ENCODE measurements around the gene PRKCB. TPM values are rescaled to one million over a fixed set of nuclear protein-coding genes. Genes with fewer than 3 reads are reported as not detected.
"Not testable (repeated sequence)": the region's sequence is repeated elsewhere in the genome, so short reads cannot be mapped to it uniquely, and the experiment has no call there.

The PRKCB gene
- total RNA-seq, 1 donor from 2014 or later: not detected

DNA sequence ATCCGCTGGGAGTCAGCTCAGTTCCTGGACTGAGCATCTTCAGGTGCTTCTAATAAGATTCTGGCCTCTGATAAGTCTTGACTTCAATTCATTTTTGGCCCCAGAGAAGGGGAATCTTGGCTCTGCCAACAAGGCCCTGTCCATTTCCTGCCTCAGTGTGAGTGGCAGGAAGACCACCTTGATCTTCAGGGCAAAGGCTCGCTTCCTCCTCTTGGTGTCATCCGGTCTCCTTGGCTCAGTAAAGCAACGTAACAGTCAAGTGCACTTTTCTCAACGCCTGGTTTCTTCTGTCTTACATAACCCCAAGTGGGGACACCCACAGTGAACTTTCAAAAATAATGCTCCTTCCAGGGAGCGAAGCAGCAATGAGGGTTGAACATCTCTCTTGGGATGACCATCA is 169.8 kb downstream of the PRKCB start:
- DNase-seq (ENCODE audit: low read depth, low spot score): no peak

DNA sequence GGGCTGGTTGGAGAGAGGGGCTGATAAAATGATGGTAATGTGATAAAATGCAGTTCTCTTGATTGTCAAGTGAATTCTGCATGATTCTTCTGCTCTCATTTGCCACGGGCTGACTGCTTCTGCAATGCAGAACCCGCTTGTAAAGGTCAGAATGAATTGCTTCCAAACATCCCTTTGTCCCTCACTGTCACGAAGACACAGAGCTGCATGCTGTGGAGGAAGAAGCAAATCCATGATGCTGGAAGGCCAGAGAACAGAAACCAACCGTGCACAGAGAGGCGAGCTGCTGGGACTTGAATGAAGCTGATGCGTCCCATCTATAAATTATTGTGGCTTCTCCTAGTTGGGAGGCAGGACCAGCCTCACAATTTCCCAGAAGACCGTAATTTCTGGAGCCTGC is 171.6 kb downstream of the PRKCB start:
- no peak for DNase-seq (ENCODE audit: low read depth, low spot score)

DNA sequence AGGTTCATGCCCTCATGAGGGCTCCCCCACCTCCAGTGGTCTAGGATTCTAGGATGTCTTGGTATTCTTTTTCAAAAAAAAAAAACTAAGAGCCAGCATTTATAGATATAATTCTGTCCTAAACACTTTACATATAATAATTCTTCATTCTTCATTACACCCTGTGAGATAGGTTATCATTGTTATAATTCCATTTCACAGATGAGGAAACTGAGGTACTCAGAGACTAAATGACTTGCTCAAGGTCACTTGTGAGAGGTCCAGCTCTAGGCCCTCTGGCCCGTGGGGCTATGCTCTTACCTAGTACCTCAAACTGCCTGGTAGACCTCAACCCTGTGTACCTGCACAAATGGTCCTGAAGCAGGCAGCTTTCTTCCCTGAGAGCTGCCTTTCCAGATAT is 172.2 kb downstream of the PRKCB start:
- no peak for DNase-seq (ENCODE audit: low read depth, low spot score)

DNA sequence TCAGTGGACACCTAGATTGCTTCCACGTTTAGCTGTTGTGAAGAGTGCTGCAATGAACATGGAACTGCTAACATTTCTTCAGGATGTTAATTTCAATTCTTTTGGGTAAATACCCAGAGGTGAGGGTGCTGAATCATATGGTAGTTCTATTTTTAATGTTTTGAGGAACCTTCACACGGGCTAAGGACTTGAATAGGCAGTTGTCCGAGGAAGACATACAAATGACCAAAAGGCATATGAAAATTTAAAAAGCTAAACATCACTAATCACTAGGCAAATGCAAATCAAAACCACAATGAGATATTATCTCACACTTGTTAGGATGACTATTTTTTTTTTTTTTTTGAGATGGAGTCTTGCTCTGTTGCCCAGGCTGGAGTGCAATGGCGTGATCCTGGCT is 173.3 kb downstream of the PRKCB start:
- DNase-seq (ENCODE audit: low read depth, low spot score): no peak

DNA sequence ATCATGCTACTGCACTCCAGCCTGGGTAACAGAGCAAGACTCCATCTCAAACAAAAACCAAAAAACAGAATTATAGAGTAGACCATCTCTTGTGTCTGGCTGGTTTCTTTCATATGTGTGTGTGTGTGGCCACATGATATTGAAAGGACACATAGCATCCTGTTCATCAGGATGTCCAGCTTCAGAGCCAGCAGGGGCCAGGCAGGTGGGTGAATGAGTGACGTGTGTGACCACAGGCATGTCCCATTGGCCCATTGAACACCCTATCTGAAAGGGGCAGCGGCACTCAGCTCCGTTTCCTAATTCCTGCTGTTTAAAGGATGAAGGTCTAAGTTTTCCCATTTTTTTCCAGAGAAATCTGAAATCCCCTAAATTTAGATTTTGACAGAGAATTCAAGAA is 174.2 kb downstream of the PRKCB start:
- no peak for DNase-seq (ENCODE audit: low read depth, low spot score)

DNA sequence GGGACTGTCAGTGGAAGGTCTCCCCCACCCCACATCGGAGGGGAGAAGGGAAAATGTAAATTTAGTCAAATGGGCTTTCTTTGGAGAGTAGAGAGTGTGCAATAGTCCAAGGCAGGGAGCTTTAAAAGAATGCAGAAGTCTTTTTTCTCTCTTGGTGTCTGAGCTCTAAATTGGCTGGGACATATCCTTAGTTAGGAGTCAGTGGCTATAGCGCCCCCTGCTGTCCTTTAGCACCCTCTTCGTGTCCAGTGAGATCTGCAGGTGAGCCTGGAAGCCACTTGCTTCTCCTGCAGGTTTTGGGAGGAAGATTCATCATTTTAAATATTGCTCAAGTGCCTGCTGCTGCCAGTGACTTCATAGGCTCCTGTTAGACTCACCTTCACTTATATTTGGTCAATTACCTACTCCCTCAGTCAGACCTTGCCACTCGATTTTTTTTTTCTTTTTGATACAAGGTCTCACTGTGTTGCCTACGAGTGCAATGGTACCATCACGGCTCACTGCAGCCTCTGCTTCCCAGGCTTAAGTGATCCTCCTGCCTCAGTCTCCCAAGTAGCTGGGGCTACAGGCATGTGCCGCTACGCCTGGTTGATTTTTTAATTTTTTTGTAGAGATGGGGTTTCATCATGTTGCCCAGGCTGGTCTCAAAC is 174.8 kb downstream of the PRKCB start:
- DNase-seq (ENCODE audit: low read depth, low spot score): peak; percentile 49

DNA sequence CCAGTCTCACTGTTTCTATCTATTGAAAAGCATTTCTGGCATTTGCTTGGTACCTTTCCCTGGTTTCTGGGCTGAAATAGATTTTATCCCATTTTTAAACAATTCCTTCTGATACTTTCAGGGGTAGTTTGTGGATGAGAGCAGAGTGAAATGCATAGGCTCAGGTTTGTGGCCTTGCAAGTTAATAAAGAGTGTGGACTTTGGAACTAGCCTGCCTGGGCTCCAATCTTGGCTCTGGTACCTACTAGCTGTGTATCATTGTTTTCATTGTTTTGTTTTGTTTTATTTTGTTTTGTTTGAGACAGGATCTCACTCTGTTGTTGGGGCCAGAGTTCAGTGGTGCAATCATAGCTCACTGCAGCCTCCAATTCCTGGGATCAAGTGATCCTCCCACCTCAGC is 175.5 kb downstream of the PRKCB start:
- DNase-seq (ENCODE audit: low read depth, low spot score): no peak

DNA sequence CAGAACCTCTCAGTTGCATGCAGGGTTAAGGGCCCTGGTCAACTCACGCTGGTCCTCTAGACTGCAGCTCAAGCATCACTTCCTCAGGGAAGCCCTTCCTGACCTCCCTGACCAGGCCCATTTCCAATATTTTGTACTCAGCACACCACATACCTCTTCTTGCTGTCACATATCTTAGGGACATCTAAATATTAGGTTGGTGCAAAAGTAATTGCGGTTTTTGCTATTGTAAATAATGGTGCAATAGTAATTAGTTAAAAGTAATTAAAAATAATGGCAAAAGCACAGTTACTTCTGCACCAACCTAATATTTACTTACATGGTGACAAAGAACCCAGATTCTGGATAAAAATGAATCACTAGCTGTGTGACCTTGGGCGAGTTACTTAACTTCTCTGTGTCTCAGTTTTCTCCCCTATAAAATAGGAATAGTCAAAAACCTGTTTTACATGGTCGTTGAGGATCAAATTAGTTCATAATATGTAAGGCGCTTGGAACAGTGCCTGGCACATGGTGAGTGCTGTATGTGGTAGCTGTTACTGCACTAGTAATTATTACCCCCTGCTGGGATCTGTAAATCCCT is 177.4 kb downstream of the PRKCB start:
- no peak for DNase-seq (ENCODE audit: low read depth, low spot score)

DNA sequence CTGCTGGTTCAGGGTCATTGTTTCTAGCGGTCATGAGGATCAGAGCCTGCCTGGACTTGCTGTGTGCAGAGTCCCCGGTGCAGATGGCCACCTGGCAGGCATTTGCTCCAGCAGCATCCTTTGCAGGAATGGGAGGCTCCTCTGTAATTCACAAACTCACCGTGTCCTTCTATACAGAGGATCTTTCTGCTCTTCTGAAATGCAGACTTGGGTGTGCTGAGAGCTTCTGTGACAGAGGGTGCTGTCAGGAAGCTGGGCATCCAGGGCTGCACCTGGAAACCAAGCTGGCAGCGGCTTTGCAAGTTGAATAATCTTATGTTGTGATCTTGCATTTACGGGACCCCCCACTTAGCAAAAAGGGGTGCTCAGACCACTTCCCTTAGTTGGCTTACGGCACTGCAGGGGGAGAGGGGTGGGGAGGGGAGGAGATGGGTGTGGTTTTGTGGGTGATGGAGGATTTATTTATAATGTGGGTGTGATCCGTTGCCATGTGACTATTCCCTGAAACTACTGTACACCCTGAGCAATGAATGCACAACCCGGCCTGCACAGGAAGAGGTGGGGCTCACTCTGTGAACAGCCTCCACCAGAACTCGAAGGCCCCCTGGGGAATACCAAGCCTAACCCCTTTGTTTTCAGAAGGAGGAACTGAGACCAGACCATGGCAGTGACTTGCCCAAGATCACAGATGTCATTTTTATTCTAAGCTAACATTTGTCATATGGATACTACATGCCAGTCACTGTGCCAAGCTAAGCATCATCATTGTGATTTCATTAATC is 178.3 kb downstream of the PRKCB start:
- no peak for DNase-seq (ENCODE audit: low read depth, low spot score)

DNA sequence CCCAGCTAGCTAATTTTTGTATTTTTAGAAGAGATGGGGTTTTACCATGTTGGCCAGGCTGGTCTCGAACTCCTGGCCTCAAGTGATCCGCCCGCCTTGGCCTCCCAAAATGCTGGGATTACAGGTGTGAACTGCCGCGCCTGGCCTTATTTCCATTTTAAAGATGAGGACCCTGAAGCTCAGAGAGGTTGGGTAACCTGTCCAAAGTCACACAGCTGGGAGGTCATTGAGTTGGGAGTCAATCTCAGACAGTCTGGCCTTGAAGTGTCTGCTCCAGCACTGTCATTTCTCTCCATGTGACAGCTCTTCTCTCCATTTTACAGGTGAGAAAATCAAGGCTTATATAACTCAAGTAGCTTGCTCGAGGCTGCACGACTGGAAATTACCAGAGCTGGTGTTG is 179.2 kb downstream of the PRKCB start:
- DNase-seq (ENCODE audit: low read depth, low spot score): not testable (repeated sequence)

DNA sequence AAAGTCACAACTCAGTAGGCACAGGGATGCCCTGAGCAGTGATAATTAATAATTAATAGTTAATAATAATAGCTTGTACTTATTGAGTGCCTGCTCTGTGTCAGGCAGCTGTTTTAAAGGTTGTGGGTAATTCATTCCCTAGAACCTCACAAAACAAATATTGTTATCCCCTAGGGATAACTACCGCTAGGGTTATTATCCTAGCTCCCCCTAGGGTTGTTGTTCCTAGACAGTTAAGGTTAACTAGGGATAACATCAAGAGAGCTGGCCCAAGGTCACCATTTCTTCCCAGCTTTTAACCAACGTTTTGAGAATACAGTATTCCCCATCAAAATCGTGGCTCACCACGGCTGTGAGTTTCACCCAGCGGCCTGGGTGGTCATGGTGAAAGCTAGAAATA is 180.1 kb downstream of the PRKCB start:
- no peak for DNase-seq (ENCODE audit: low read depth, low spot score)

DNA sequence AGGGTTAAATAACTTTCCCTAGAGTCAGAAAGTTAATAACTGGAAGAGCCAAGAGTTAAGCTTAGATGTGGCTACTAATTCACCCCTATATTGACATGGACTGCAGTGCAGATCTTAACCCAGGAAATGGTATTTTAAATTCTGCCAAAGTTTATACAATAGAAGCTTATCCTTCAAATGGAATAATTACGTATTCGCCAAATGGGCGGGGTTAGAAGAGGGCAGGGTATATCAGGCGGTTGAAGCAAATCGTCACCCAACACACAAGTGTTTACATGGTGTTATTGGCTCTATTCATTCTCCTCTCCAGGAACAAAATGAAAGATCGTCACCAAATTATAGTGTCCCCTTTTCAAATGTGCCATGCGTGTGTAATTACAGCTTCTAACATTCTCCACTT is 182.7 kb downstream of the PRKCB start:
- no peak for DNase-seq (ENCODE audit: low read depth, low spot score)

DNA sequence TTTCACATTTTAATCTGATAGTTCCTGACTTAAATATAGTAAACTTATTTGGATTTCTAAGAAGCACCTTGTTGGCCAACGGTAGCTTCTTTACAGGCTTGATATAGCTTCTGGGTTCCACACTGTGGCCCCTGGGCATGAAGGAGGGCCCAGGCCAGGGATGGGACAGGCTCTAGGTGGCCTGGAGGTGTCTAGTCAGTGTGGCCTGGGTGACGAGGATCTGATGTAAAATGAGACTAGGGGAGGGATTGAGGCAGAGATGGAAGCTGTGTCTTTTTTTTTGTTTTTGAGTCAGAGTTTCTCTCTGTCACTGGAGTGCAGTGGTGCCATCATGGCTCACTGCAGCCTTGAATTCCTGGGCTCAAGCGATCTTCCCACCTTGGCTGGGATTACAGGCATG is 187.0 kb downstream of the PRKCB start:
- no peak for DNase-seq (ENCODE audit: low read depth, low spot score)

DNA sequence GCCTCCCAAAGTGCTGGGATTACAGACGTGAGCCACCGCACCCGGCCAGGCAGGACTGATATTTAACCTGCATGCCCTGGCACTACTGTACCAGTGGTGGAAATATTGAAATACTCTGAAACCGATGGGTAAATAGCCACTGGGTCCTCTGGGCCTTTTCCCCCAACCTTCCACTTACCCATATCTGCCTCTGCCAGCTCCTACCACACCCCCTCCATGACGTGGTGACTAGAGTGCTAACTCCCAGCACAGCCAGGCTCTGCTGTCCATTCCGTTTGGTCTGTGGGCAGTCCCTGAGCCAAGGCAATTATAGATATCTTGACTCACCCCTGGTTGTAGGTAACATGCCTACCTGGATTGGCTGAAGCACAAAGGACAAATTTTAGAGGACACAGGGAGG is 187.8 kb downstream of the PRKCB start:
- no peak for DNase-seq (ENCODE audit: low read depth, low spot score)

DNA sequence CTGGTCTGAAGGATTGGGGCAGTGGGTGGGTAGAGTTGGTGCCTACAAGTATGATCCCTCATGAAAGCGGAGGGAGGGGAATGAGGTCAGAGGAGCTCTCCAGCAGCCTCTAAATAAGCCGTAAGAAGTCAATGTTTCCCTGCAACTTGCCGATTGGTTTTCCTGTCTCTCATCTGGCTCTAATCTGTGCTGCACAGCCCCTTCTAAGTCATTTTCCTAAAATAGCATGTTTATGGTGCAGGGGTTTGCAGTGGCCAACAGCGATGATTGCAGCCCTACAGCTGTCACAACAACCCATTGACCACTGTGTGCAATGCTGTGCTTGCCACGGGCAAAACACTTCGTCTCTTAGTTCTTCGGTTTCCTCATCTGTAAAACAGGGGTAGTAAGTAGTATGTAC is 189.2 kb downstream of the PRKCB start:
- DNase-seq (ENCODE audit: low read depth, low spot score): no peak

DNA sequence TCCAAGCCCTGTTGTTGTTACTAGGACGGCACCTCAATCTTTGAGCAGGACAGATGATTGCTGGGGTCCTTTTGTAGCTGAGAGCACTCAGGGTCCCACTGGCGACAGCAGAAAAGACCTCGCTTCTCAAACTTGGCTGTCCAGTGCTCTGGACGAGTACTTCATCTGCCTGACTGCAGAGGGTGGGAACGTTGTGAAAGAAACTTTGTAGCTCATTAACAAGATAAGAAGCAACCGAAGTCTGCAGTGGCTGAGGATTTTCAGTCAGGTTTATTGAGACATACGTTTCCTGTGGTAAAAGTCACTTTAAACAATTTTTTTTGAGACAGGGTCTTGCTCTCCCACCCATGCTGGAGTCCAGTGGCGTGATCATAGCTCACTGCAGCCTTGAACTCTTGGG is 191.7 kb downstream of the PRKCB start:
- DNase-seq (ENCODE audit: low read depth, low spot score): no peak

DNA sequence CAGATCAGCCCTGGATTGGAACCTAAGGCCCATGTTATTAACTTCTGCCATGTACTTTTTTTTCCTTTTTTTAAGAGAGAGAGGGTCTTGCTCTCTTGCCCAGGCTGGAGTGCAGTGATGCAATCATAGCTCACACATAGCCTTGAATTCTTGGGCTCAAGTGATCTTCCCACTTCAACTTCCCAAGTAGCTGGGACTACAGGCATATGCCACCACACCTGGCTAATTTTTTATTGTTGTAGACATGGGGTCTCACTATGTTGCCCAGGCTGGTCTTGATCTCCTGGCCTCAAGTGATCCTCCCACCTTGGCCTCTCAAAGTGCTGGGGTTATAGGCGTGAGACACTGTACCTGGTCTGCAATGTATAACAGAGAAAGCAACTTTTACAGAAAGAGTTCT is 194.1 kb downstream of the PRKCB start:
- not testable (repeated sequence) for DNase-seq (ENCODE audit: low read depth, low spot score)

DNA sequence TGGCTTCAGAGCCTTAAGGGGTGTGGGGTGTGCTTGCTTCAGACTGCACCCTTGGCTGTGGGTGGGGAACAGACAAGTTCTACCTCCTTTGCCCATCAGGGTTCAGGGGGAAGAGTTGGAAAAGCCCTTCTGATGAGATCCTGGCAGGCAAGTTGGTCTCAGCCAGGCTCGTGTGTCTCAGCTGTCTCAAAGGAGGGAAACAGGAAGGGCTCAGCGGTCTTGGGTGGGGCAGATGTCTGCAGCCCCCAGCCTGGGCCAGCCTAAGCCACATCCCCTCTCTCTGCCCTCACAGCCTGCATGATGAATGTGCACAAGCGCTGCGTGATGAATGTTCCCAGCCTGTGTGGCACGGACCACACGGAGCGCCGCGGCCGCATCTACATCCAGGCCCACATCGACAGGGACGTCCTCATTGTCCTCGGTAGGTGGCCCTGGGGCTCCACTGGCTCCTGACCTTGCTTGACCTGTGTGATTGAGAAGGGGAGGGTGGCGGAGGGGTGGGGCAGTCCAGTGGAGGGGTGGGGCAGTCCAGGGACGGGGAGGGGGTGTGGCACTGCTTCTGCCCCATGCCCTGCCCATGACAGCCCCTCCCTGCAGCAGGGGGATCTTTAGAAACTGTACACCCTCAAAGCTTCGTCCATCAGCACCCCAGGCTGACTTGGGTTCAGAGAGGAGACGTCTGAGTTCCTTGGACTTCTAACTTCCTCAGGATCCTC is 199.5 kb downstream of the PRKCB start:
- DNase-seq (ENCODE audit: low read depth, low spot score): no peak

DNA sequence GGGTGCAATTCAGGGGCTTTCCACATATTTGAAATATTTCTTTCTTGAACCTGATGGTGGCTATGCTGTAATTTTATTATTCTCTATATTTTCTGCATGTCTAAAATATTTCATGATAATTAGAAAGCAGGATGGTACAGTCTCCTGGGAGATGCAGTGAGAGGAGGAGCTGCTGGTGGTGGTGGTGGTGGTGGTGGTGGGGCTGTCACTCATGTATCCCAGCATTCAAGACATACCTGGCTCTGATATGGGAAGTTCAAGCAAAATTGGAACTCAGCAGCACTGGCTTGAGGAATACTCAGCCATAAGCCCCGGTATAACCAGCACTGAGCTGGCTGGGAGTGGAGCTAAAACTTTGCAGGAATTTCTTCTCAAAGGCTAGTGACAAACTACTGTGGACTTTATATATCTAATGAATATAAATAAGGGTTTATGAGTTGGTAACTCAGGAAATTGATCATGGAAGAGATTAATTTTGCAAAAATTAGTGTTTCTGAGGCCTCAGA is 200.3 kb downstream of the PRKCB start:
- no peak for DNase-seq (ENCODE audit: low read depth, low spot score)

DNA sequence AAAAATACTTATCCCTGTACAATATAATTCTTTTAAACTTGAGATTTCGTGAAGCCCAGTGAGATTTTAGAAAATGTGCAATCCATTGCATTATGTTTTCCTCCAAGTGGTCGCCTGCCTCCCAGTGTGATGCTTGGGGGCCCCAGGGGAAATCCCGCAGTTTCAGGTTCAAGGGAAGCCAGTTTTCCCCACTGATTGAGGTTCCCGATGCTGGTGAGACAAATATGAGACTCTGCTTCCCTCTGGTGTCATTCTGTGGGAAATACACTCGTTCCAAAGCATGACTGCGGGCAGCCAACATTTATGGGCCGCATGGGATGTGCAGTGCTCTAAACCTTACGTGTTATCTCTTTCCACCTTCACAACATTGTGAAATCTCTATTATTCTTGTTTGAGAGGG is 200.8 kb downstream of the PRKCB start:
- DNase-seq (ENCODE audit: low read depth, low spot score): peak; percentile 8

DNA sequence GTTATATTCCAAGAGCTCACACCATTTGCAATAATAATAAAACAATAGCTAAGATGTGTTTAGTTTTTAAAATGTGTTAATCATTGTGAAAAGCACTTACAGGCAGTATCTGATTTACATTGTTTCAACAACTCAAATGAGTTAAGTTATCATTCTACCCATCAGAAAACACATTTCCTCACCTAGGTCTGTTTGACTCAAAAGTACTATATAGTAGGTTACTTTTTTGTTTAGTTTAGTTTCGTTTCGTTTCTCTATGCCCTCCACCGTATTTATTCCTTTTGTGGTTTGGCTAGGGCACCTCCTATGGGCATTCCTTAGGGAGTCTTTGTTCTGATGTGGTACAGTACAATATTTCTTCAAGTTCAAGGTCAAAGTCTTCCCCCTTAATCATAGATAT is 201.6 kb downstream of the PRKCB start:
- no peak for DNase-seq (ENCODE audit: low read depth, low spot score)
